Superior temporal gyrus (tissue), 1 donor: Measurements from ENCODE around the gene SPATA19.

Experiments
- DNase-seq: peaks from one replicate; pipeline ENCODE4 v3.0.0-alpha.2; 2016; ENCODE audit errors: extremely low spot score

Gene SPATA19

GRCh38 chr11:133818302-133818701 lies 27.0 kb downstream of the SPATA19 start:
- no peak for DNase-seq

GRCh38 chr11:133817449-133817848 lies 27.9 kb downstream of the SPATA19 start:
- DNase-seq: no peak

DNA sequence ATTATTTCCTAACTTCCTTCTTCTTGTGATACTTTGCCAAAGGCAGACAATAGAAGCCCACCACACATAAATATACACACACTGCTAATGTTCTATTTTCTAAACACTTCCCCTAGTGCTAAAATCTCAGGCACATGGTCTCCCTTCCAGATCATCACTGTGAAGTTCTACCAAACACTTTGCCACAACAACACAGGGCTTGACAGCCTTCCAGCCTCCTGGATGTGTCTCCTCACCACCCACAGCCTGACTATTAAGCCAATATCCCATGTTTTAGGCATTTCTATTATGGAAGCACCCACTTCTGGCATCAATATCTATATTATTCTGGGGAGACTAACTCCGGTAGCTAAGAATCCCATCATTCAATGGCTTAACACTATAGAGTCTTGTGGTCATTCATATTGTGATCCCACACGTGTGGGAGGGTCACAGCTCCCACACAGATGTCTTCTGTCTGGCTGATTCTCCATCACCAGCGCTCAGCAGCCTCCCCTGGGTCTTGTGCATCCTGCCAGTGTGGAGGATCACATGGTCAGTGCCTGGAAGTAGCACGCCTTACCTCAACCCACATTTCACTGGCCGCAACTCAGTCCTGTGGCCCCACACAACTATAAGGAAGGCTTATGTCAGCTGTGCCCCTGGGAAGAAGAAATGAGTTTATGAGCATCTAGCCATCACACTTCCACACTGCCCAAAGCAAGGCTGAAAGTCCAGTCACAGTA lies 29.0 kb downstream of the SPATA19 start:
- DNase-seq: peak; percentile 63

DNA sequence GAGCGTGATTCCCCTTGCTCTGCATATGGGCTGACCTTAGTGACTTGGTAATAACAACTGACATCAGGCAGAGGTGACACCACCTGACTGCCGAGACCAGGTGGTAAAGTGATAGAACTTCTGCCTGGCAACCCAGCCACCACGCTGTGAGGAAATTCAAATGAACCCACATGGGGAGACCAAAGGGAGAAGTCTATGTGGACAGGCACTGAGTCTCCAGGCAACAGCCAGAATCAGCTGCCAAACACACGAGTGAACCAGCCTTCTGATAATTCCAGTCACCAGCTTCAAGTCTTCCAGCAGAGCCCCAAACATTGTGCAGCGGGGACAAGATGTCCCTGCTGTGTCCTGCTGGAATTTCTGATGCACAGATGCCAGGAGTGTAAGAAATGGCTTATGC lies 29.7 kb downstream of the SPATA19 start:
- DNase-seq: no peak

DNA sequence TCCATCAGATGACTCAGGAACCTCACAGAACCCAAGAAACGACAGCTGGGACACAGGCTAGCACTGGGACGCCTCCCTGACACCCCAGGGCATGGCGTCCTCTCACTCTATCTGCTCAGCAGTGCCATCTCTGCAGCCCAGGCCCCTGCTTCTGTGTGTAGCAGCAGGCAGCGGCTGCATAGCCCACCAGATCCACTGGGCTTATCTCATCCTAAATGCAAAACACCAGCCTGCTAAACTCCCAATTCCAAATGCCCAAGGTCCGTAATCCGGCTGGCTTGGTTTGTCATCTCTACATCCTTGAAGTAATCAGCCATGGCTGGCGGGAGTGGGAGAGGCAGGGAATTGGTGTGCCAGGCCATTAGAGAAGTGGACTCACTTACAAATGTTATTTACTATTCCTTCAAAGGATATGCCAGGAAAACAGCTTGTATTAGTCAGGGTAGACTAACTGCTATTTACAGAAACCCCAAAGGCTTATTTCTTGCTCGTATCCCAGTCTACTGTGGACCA lies 30.7 kb downstream of the SPATA19 start:
- no peak for DNase-seq

GRCh38 chr11:133811850-133812685 lies 33.2 kb downstream of the SPATA19 start:
- DNase-seq: peak; percentile 22

DNA sequence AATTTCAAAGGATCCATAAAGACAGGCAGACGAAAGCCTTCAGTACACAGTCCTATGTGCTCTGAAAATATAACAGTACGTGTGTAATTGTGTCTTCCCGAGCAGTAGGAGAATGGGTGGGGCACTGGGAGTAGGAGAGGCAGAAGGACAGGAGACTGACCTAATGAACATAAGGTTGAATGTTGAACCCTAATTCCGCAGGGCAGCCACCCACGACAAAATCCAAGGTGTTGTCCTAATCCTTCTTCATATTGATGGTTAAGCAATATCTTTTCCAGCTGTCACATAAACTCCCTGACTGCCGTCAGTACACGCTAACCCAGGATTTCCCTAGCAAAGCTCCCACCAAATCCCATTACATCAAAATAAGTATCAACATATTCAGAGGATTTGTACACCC lies 34.5 kb downstream of the SPATA19 start:
- DNase-seq: no peak

DNA sequence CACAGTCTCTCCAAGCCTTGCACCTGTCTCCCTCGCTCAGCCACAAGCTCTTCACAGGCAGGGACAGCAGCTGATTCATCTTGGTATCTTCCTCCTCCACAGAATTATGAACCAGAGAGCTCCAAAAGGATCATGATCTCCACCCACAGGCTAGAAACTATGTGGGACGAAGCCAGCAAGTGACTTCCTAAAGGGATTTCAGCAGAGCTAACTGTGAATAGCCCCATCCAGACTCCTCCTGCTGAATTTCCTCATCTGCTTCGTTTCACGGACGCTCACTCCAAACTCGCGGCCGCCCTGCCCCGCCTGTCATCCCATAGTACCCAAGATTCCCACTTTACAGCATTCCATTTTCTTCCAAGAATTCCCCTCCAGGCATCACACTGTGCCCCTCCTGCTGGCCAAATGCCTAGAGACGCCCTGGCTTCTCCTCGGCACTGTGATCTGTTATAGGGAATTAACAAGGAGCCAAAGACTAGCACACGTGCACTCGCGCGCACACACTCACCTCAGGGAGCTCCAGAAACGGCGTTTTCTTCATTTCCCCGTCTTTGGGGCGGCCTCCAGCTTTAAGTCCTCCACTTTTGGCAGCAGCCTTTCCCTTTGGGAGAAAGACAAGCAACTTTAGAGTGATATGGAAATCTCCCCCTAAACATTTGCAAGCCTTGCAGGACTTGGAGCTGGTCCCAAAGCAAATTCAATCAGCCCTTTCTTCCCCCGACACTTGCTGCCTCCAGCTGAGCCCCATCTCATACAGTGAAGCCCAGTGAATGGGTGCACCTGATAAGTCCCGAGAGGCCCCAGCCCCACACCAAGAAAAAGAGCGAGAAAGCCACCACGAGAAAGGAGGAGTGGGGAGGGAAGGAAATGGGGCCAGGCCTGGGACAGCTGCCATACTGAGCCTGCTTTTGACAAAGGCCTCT lies 35.5 kb downstream of the SPATA19 start:
- peak; percentile 65 for DNase-seq

DNA sequence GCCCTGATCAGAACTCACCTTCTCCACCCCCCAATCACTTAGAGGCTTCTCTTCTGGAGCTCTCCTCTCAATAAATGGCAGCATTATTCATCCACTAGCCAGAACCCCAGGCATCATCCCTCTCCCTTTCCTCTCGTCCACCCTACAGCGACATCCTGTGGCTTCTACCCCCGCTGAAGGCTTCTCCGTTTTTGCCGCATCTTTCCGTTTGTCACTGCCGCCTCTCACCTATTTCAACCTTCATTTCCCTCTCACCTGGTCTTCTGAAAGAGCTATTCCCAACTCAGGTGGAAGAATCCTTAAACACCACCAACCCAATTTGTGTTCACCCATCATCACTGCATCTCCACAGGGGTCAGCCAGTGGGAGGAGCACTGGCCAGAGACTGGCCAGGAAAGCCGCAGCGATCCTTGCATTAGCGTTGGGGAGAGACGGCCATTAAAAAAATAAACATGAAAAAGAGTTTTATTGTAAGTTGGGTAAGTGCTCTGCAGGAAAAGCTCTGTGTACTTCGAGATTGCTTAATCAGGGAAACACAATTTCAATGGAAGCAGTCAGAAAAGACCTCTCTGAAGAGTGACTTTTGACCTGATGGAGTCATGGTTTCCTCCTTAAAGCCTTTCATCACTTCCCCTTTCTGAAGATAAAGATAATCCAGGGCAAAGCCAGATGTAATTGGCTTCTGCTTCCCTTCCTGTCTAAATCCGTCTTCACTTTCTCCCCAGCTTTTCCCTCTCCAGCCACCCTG lies 36.7 kb downstream of the SPATA19 start:
- no peak for DNase-seq

GRCh38 chr11:133803026-133803425 lies 42.3 kb downstream of the SPATA19 start:
- no peak for DNase-seq

GRCh38 chr11:133801356-133801755 lies 44.0 kb downstream of the SPATA19 start:
- no peak for DNase-seq

- DNase-seq: no peak
Measured at GRCh38 chr11:133800666-133801065, 44.6 kb downstream of the SPATA19 start.

- no peak for DNase-seq
Measured at GRCh38 chr11:133797554-133797953, 47.8 kb downstream of the SPATA19 start.

DNA sequence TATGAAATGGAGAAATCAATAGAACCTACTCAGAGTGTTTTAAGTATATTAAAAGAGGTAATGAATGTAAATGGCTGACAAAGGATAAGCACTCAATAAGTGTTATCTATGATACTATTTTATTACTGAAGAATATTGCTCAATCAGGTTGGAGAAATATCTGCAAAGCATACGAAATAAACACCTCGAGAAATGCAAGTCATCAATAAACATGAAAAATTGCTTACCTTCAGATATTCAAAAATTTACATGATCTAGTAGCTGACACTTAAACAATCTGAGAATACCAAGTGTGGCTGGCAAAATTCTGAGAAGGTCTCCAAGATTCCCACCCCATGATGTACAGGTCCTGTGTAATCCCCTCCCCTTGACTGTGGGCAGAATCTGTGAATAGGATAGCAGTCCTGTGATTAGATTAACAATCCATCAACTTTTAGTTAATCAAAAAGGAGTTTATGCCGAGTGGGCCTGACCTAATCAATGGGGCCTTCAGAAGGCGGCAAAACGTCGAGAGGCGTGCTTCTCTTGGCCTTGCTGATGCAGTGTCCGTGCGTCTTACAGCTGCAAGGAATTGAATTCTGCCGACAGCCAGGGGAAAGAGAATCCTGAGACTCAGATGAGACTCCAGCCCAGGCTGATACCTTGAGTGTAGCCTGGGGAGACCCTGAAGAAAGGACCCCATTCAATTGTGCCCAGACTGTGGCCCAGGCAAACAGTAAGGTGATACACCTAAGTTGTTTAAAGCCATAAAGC lies 49.1 kb downstream of the SPATA19 start:
- DNase-seq: no peak

DNA sequence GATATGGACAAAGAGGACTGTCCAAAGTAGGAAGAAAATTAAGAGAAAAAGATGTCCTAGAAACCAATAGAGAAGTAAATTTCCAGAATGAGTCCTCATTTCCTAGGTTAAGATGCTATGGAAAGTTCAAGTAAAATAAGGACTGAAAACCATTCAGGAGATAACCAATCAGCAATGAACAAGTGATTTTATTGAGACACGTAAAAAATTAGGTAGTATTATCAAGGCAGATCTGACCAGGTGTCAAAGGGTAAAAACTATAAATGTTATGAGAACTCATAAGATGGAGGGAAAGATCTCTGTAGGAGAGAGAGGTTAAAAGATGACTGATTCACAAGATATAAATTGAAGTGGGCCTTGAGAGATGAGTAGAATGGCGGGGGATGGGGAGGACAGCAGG lies 50.2 kb downstream of the SPATA19 start:
- no peak for DNase-seq

- no peak for DNase-seq
Measured at GRCh38 chr11:133794205-133794604, 51.1 kb downstream of the SPATA19 start.

GRCh38 chr11:133793271-133794035 lies 51.9 kb downstream of the SPATA19 start:
- no peak for DNase-seq

DNA sequence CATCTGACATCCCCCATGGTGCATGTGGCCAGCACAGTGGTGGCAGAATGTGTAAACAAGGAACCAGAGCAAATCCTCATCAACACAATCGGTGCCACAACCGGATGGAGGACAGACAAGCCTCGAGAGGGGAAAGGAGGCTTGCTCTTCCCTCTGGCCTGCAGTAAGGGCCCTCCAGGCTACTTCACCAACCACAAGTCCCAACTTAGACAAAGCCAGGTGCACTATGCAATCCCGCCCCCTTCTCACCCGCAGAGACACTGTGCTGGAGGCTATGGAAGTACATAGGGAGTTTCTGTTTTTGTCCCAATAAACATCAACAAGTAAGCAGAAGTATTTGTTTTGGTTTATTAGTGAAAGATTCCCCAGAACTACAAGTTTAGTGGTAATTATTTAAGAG lies 54.3 kb downstream of the SPATA19 start:
- no peak for DNase-seq
